Activated naive CD8-positive, alpha-beta T cell treated with anti-CD3 and anti-CD28 coated beads for 36 hours (primary cell): ENCODE results near the gene THOP1. TPM values are rescaled to one million over a fixed set of nuclear protein-coding genes. Genes with fewer than 3 reads are reported as not detected.
"Not testable (repeated sequence)": the region's sequence is repeated elsewhere in the genome, so short reads cannot be mapped to it uniquely, and the experiment has no call there.

Experiments used
- DNase-seq: peaks from one replicate; pipeline ENCODE4 v3.0.0; 2021
- H3K27ac Mint-ChIP-seq: one replicate; pipeline ENCODE4 v1.8.0; 2022; ENCODE audit warnings: mild to moderate bottlenecking, moderate library complexity, mixed read lengths
- H3K27me3 Mint-ChIP-seq: one replicate; pipeline ENCODE4 v1.8.0; 2022; ENCODE audit warnings: mild to moderate bottlenecking, mixed read lengths
- H3K36me3 Mint-ChIP-seq: one replicate; pipeline ENCODE4 v1.8.0; 2021; ENCODE audit warnings: mild to moderate bottlenecking, mixed read lengths
- H3K4me1 Mint-ChIP-seq: one replicate; pipeline ENCODE4 v1.8.0; 2021; ENCODE audit warnings: mixed read lengths
- H3K4me3 Mint-ChIP-seq: one replicate; pipeline ENCODE4 v1.8.0; 2022; ENCODE audit warnings: mild to moderate bottlenecking, moderate library complexity, mixed read lengths
- H3K9me3 Mint-ChIP-seq: one replicate; pipeline ENCODE4 v1.8.0; 2022; ENCODE audit warnings: mixed read lengths
- total RNA-seq, 2 experiments: library from RNA; stranded (reverse); gene quantifications; one replicate each; pipeline ENCODE4 v1.2.3, GENCODE V29; 2021

THOP1 gene
- total RNA-seq, 2 experiments from 2014 or later: 164 to 170 TPM

DNA sequence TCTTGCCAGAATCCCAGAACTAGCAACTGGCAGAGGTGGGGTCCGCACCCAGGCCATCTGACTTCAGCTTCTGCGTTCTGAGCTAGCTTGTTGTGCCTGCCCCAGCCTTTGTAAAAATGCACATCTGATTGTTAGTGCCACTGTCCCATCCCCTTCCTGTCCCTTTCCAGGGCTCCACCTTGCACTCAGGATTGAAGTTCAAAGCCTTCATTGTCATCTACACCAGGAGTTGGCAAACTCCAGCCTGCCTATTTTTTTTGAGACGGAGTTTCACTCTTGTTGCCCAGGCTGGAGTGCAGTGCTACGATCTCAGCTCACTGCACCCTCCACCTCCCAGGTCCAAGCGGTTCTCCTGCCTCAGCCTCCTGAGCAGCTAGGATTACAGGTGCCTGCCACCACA is 2.9 kb downstream of the THOP1 start:
- Mint-ChIP-seq H3K27ac (peak overlapping the region; percentile 25), H3K27me3 (no peaks in the 10 kb centered on the region), H3K4me1 (peaks cover 32% of the 10 kb centered on the region), H3K4me3 (no peak overlapping the region), H3K36me3 (peaks cover 26% of the 10 kb centered on the region), H3K9me3 (no peaks in the 10 kb centered on the region)
- DNase-seq: no peak

DNA sequence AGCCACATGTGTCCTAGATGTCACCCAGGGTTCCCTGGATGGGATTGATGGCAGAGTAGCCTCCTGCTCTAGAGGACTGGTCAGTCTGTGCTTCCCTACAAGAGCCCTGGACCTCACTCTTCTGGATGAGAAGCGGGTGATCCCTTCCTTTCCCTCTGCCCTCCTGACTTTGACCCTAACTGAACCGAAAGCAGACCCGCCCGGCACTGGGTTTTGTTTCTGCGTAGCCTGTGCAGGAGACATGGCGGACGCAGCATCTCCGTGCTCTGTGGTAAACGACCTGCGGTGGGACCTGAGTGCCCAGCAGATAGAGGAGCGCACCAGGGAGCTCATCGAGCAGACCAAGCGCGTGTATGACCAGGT is 4.9 kb downstream of the THOP1 start:
- no peak for DNase-seq
- Mint-ChIP-seq H3K4me3 (no peak overlapping the region), H3K4me1 (peaks cover 15% of the 10 kb centered on the region), H3K27me3 (no peaks in the 10 kb centered on the region), H3K27ac (no peak overlapping the region), H3K36me3 (peaks cover 28% of the 10 kb centered on the region), H3K9me3 (no peaks in the 10 kb centered on the region)

DNA sequence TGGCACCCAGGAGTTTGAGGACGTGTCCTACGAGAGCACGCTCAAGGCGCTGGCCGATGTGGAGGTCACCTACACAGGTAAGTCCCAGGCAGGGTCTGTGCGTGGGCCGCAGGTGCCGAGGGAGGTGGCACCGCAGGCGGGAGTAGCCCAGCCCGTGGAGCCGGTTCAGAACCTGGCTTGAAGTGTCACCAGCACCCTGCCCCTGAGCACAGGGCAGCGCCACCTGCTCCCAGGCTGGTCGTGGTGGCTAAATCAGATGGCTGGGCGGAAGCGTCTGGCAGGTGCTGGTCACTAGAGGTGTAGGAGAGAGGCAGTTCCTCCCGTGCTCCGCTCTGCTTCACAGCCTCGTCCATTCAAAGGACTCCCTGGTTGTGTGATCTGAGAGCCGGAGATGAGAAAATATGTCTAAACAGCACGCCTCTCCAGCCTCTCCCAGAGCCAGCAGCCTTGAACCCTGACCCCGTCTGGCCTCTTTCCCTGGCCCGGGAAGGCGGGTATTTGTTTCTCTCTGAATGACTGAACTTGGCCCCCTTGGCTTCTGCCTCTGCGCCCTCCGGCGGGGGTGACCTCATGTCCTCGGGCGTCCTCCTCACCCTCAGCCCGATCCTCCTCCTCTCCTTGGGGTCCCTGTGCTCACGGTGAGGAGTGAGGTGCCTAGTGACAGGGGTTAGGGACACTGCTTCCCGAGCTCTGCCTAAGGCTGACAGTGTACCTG is 5.4 kb downstream of the THOP1 start:
- H3K27me3 Mint-ChIP-seq: no peaks in the 10 kb centered on the region
- H3K27ac Mint-ChIP-seq: no peak overlapping the region
- peaks cover 27% of the 10 kb centered on the region for H3K36me3 Mint-ChIP-seq
- H3K4me1 Mint-ChIP-seq: peaks cover 15% of the 10 kb centered on the region
- no peak for DNase-seq
- H3K9me3 Mint-ChIP-seq: no peaks in the 10 kb centered on the region
- no peak overlapping the region for H3K4me3 Mint-ChIP-seq

GRCh38 chr19:2791440-2791839 is 6.1 kb downstream of the THOP1 start:
- Mint-ChIP-seq H3K36me3 (peaks cover 28% of the 10 kb centered on the region), H3K4me1 (peaks cover 15% of the 10 kb centered on the region), H3K27ac (no peak overlapping the region), H3K9me3 (no peaks in the 10 kb centered on the region), H3K4me3 (no peak overlapping the region), H3K27me3 (no peaks in the 10 kb centered on the region)
- no peak for DNase-seq

DNA sequence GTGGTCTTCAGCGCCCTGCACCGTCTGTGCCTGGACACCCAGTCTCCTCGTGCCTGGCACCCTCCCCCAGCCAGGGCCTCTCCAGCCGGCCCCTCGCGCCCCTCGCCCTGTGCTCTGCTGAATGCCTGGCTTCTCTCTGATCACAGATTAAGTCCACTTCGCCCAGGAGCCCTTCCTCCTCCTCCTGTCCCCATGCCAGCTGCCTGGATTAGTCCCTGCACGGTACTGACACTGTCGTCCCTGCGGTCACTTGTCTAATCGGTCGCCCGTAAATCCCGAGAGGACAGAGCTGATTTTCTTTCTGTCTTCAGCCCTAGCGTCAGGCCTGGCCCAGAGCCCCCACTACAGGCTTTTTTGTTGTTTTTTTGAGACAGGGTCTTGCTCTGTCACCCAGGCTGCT is 6.6 kb downstream of the THOP1 start:
- peaks cover 15% of the 10 kb centered on the region for H3K4me1 Mint-ChIP-seq
- no peak overlapping the region for H3K27ac Mint-ChIP-seq
- H3K4me3 Mint-ChIP-seq: no peak overlapping the region
- H3K9me3 Mint-ChIP-seq: no peaks in the 10 kb centered on the region
- H3K36me3 Mint-ChIP-seq: peaks cover 28% of the 10 kb centered on the region
- H3K27me3 Mint-ChIP-seq: no peaks in the 10 kb centered on the region
- DNase-seq: no peak

- DNase-seq, H3K27ac Mint-ChIP-seq, H3K4me1 Mint-ChIP-seq, H3K9me3 Mint-ChIP-seq, H3K27me3 Mint-ChIP-seq, H3K4me3 Mint-ChIP-seq: not testable (repeated sequence)
- H3K36me3 Mint-ChIP-seq: peaks cover 28% of the 10 kb centered on the region
These were observed 7.4 kb downstream of the THOP1 start for GRCh38 chr19:2792666-2793065.

- Mint-ChIP-seq H3K4me1 (peaks cover 6% of the 10 kb centered on the region), H3K4me3 (no peak overlapping the region), H3K9me3 (no peaks in the 10 kb centered on the region), H3K36me3 (peaks cover 24% of the 10 kb centered on the region), H3K27ac (no peak overlapping the region), H3K27me3 (no peaks in the 10 kb centered on the region)
- DNase-seq: no peak
These were observed 7.8 kb downstream of the THOP1 start for GRCh38 chr19:2793126-2793525.

DNA sequence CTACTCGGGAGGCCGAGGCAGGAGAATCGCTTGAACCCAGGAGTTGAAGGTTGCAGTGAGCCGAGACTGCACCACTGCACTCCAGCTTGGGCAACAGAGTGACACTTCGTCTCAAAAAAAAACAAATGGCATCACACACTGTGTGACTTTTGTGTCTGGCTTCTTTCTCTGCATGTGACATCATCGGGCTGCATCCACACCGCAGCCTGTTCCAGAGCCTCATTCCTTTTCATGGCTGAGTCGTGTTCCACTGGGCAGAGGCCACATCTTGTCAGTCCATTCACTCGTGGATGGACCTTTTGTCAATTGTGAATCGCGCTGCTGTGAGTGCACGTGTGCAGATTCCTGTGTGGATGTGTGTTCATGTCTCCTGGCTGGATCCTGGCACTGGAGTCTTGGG is 8.3 kb downstream of the THOP1 start:
- H3K36me3 Mint-ChIP-seq: peaks cover 23% of the 10 kb centered on the region
- H3K27ac Mint-ChIP-seq: no peak overlapping the region
- H3K9me3 Mint-ChIP-seq: no peaks in the 10 kb centered on the region
- H3K4me3 Mint-ChIP-seq: no peak overlapping the region
- no peaks in the 10 kb centered on the region for H3K27me3 Mint-ChIP-seq
- no peak for DNase-seq
- H3K4me1 Mint-ChIP-seq: peaks cover 6% of the 10 kb centered on the region

DNA sequence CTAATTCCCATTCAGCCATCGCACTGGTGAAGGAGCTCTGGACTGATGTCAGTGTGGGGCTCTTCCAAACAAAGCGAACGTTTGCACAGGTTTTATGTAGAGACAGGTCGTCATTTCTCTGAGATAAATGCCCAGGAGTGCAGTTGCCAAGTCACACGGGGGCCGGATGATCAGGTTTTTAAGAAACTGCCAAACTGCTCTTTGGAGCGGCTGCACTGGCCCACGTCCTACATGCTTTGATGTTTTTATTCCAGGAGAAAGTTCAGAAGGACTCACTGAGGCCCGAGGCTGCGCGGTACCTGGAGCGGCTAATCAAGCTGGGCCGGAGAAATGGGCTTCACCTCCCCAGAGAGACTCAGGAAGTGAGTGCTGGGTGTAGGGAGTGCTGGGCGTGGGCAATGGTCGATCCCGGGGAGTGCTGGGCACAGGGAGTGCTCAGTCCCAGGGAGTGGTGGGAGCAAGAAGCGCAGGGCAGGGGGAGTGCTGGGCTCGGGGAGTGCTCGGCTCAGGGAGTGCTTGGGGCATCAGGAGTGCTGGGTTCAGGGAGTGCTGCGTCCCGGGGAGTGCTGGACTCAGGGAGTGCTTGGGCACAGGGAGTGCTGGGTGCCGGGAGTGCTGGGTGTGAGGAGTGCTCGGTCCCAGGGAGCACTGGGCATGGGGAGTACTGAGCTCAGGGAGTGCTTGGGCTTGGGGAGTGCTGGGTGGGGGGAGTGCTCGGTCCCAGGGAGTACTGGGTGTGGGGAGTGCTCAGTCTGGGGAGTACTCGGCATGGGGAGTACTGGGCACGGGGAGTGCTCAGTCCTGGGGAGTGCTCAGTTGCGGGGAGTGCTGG is 10.7 kb downstream of the THOP1 start:
- no peak for DNase-seq
- H3K4me3 Mint-ChIP-seq: no peak overlapping the region
- no peak overlapping the region for H3K27ac Mint-ChIP-seq
- no peaks in the 10 kb centered on the region for H3K4me1 Mint-ChIP-seq
- H3K9me3 Mint-ChIP-seq: no peaks in the 10 kb centered on the region
- H3K36me3 Mint-ChIP-seq: peaks cover 19% of the 10 kb centered on the region
- H3K27me3 Mint-ChIP-seq: no peaks in the 10 kb centered on the region

DNA sequence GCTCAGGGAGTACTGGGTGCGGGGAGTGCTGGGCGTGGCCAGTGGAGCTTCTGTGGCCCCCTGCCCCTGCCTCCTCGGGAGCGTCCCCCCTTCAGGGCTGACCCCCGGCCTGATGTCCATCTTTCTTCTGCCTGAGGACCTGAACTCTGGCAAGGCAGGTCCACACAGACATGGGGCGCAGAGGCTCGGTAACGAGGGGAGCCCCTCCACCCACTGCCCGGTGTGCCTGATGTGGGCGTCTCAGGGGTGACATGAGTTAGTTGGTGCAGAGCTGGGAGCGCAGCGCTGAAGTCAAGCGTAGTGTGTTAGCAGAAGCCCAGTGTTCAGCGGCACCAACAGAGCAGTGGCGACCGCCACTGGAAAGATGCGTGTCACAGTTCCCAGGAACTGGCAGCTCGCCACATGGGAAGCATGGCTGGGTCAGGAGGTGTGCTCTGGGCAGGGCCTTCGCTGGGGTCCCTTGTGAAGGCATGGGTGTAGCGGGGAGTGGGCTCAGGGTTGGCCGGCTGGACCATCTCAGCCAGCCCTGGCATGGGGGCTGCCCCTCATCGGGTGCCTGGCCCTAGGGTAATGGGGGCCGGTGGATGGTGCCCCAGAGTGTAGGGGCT is 11.5 kb downstream of the THOP1 start:
- Mint-ChIP-seq H3K4me3 (no peak overlapping the region), H3K4me1 (no peaks in the 10 kb centered on the region)

GRCh38 chr19:2797280-2797679 is 12.0 kb downstream of the THOP1 start:
- H3K27ac Mint-ChIP-seq: no peak overlapping the region
- H3K36me3 Mint-ChIP-seq: peaks cover 18% of the 10 kb centered on the region
- no peak overlapping the region for H3K4me3 Mint-ChIP-seq
- no peaks in the 10 kb centered on the region for H3K9me3 Mint-ChIP-seq
- H3K4me1 Mint-ChIP-seq: no peaks in the 10 kb centered on the region
- no peak for DNase-seq
- H3K27me3 Mint-ChIP-seq: no peaks in the 10 kb centered on the region

More for the DNA sequence above, 11.5 kb downstream of the THOP1 start:
- Mint-ChIP-seq H3K36me3 (peaks cover 19% of the 10 kb centered on the region), H3K27ac (no peak overlapping the region), H3K9me3 (no peaks in the 10 kb centered on the region), H3K27me3 (no peaks in the 10 kb centered on the region)
- DNase-seq: no peak

GRCh38 chr19:2798158-2798685 is 12.9 kb downstream of the THOP1 start:
- Mint-ChIP-seq H3K9me3 (no peaks in the 10 kb centered on the region), H3K4me3 (no peak overlapping the region), H3K36me3 (peaks cover 16% of the 10 kb centered on the region), H3K27ac (no peak overlapping the region), H3K27me3 (no peaks in the 10 kb centered on the region), H3K4me1 (no peaks in the 10 kb centered on the region)
- no peak for DNase-seq

DNA sequence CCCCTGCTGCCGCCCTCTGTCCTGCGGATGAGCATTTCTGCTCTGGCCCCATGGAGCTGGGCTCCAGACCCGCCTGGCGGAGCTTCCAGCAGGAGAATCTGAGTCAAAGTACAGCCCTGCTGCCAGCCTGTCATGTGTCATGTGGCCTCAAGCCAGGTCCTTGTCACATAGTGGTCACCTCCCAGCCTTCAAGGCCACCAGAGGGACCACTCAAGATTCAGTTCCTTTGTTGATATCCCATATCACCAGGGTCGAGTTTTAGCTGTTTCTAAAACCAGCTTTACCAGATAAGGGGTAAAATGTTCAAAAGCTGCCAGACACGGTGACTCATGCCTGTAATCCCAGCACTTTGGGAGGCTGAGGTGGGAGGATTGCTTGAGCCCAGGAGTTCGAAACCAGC is 13.4 kb downstream of the THOP1 start:
- Mint-ChIP-seq H3K27ac (no peak overlapping the region), H3K4me1 (no peaks in the 10 kb centered on the region), H3K27me3 (no peaks in the 10 kb centered on the region), H3K9me3 (no peaks in the 10 kb centered on the region), H3K36me3 (peaks cover 13% of the 10 kb centered on the region), H3K4me3 (no peak overlapping the region)
- no peak for DNase-seq

GRCh38 chr19:2799273-2800020 is 14.1 kb downstream of the THOP1 start:
- H3K4me3 Mint-ChIP-seq: no peak overlapping the region
- H3K9me3 Mint-ChIP-seq: no peaks in the 10 kb centered on the region
- peaks cover 2% of the 10 kb centered on the region for H3K4me1 Mint-ChIP-seq

GRCh38 chr19:2800506-2800905 is 15.2 kb downstream of the THOP1 start:
- H3K27ac Mint-ChIP-seq: no peak overlapping the region
- no peak overlapping the region for H3K4me3 Mint-ChIP-seq
- H3K9me3 Mint-ChIP-seq: no peaks in the 10 kb centered on the region
- DNase-seq: no peak
- peaks cover 20% of the 10 kb centered on the region for H3K36me3 Mint-ChIP-seq
- peaks cover 2% of the 10 kb centered on the region for H3K4me1 Mint-ChIP-seq
- no peaks in the 10 kb centered on the region for H3K27me3 Mint-ChIP-seq

More at GRCh38 chr19:2799273-2800020, 14.1 kb downstream of the THOP1 start:
- no peak overlapping the region for H3K27ac Mint-ChIP-seq
- H3K36me3 Mint-ChIP-seq: peaks cover 17% of the 10 kb centered on the region
- DNase-seq: no peak
- H3K27me3 Mint-ChIP-seq: no peaks in the 10 kb centered on the region
